HG03097 (cell line): Measurements from ENCODE around the gene TBKBP1.

ENCODE experiments used
- ATAC-seq: cut with Tn5 transposase; IDR thresholded peaks from one replicate; pipeline ENCODE4 v1.9.1; 2021; ENCODE audit not compliant: unreplicated experiment, low FRiP score

The TBKBP1 gene

DNA sequence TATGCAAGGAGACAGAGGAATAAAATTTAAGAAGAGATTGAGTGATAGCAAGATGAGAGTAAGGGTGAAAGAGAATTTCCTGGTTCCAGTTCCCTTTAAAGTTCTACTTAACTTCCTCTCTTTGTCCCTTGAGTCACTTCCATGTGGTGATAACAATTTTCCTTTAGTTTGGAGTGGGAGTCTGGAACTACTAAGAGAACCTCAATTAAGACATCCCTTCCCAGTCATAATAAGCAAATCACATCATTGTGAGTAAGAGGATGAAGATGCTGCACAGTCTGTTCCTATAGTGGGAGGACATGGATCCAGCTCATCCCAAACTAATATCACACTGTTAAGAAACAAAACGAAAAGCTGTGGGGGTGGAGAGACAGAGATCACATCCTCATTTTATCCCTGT, 63.4 kb downstream of the TBKBP1 start:
- ATAC-seq, result no peak

DNA sequence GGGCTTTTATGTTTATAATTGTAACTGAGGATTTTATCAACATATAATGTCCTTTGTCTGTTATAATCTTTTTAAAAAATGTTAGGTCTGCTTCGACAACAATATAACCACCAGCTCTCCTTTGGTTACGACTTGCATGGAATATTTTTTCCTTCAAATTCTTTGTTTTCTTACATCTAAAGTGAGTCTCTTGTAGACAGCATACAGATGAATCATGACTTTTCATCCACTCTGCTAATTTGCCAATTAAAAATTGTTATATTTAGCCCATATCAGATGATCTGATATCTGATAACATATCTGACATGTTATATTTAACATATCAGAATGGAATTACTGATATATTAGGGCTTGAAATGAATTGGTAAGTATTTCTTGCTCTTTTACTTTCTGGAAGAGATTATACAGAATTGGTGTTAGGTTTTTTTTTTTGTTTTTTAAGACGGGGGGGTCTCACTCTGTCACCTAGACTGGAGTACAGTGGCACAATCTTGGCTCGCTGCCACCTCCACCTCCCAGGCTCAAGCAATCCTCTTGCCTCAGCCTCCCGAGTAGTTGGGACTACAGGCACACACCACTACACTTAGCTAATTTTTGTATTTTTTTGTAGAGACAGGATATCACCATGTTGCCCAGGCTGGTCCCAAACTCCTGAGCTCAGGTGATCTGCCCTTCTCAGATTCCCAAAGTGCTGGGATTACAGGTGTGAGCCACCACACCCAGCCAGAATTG, 66.6 kb downstream of the TBKBP1 start:
- no peak for ATAC-seq
